ENCODE measurements around the gene CLIC4. TPM values are rescaled to one million over a fixed set of nuclear protein-coding genes. Genes with fewer than 3 reads are reported as not detected.

CLIC4 gene
- total and polyA plus RNA-seq, 4 donors = 15.0 to 40.7 (median 28.4) TPM

DNA sequence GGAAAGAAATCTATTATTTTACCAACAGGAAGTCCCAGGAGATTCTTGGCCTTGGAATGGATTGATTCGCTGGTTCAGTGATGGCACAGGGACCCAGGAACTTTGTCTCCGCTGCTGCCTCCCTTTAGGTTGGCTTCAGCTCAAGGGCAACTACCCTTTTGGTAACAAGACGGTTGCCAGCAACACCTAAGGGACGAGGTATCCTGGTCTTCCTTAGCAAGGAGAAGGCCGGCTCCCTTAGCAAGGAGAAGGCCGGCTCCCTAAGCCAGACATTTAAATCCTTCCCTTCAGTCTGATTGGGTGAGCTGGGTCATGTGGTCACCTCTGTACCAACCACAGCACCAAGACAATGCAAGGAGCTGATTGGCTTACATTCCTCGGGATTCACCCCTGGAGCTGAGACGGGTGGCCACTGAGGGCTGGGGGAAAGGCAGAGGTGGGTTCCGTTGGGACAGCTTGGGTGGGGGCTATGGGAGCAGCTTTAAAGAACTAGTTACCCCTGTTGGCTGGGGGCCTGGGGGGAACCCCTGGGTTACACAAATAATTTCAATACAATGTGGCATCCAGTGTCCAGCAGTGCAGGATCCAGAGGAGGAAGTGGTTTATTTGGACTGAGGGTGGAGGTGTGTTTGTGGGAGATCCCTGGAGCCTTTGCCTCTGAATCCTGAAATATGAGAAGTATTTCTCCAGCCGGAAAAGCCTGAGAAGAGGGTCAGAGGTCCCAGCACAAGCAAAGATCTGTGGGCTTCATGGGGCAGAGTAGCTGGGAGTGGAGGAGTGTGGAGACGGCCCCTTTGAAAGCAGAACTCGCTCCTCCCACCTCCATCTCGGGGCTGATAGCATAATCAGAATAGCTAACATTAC, 20.7 kb upstream of the CLIC4 start:
- Histone ChIP-seq H3K4me3 (ENCODE audit: low read depth in 1 of 3, low read length in 3 of 3) (no peak overlapping the region), H3K27ac (ENCODE audit: low read depth in 1 of 2, low read length in 2 of 2) (no peak overlapping the region), H3K9ac (ENCODE audit: low read depth in 1 of 2, low read length in 2 of 2) (no peak overlapping the region), H3K27me3 (ENCODE audit: control insufficient read depth in 4 of 4, insufficient read depth in 4 of 4, low read length in 3 of 4) (no peaks in the 10 kb centered on the region), H3K4me1 (ENCODE audit: control insufficient read depth in 4 of 4, insufficient read depth in 4 of 4, low read length in 3 of 4) (peaks cover 0 to 3% (median 0%) of the 10 kb centered on the region in 4 donors), H3K9me3 (ENCODE audit: control insufficient read depth in 4 of 4, low read length in 3 of 4) (no peaks in the 10 kb centered on the region), H3K36me3 (ENCODE audit: control insufficient read depth in 4 of 4, insufficient read depth in 3 of 4, low read depth in 1 of 4, low read length in 3 of 4) (no peaks in the 10 kb centered on the region)
- WGBS = 82% methylated on average over 13 of the region's 13 CpGs
- no peak for DNase-seq (ENCODE audit: low spot score)
- no peak for TF ChIP-seq YY1 (IDR thresholded peaks at IDR 0.05)
- peak; percentile 64 for TF ChIP-seq NR2F2 (IDR thresholded peaks at IDR 0.05)
- TF ChIP-seq RAD21 (IDR thresholded peaks at IDR 0.05) = no peak

DNA sequence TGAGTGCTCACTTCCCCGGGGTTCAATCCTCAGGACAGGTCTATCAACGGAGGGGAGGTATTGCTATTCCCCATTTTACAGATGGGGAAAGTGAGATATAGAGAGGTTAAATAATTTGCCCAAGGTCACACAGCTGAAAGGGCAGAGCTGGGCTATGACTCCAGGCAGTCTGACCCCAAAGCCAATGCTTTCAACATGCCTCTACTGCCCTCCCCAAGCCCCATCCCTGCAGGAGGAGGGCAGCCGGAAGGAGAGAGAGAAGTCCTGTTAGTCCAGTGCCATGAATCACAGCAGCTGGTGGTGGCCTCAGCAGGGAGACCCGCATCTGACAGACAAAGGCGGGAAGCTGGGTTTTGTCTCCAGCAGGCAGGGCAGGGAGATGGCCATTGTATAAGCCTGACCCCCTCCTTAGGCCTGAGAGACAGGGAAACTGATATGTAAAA, 20.0 kb upstream of the CLIC4 start:
- WGBS = 64% methylated on average over 5 of the region's 5 CpGs
- DNase-seq (ENCODE audit: low spot score) = no peak
- Histone ChIP-seq H3K4me3 (ENCODE audit: low read depth in 1 of 3, low read length in 3 of 3) (no peak overlapping the region), H3K9me3 (ENCODE audit: control insufficient read depth in 4 of 4, low read length in 3 of 4) (no peaks in the 10 kb centered on the region), H3K27ac (ENCODE audit: low read depth in 1 of 2, low read length in 2 of 2) (peak overlapping the region in 1 of 2 donors; percentile 23), H3K4me1 (ENCODE audit: control insufficient read depth in 4 of 4, insufficient read depth in 4 of 4, low read length in 3 of 4) (peaks cover 0 to 3% (median 0%) of the 10 kb centered on the region in 4 donors), H3K36me3 (ENCODE audit: control insufficient read depth in 4 of 4, insufficient read depth in 3 of 4, low read depth in 1 of 4, low read length in 3 of 4) (no peaks in the 10 kb centered on the region), H3K27me3 (ENCODE audit: control insufficient read depth in 4 of 4, insufficient read depth in 4 of 4, low read length in 3 of 4) (no peaks in the 10 kb centered on the region), H3K9ac (ENCODE audit: low read depth in 1 of 2, low read length in 2 of 2) (no peak overlapping the region)
- TF ChIP-seq RXRA (IDR thresholded peaks at IDR 0.05) (no peak), NR2F2 (IDR thresholded peaks at IDR 0.05) (peak; percentile 11)

DNA sequence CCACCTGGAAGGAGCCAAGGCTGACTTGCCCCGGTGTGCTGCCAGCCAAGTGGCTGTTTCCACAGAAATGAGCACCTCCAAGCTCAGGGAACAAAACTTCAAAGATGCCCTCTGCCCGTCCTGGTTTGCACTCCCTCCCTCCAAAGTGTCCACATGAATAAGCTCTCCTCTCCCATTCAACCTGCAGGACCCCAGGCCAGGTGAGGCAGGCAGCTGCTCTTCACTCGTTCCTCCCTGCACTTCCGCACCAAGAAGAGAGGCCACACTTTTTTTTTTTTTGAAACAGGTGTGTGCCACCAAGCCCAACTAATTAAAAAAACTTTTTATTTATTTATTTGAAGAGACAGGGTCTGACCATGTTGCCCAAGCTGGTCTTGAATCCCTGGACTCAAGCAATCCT, 18.5 kb upstream of the CLIC4 start:
- H3K4me1 ChIP-seq (ENCODE audit: control insufficient read depth in 4 of 4, insufficient read depth in 4 of 4, low read length in 3 of 4) = peaks cover 0 to 3% (median 0%) of the 10 kb centered on the region in 4 donors
- H3K9ac ChIP-seq (ENCODE audit: low read depth in 1 of 2, low read length in 2 of 2) = no peak overlapping the region

DNA sequence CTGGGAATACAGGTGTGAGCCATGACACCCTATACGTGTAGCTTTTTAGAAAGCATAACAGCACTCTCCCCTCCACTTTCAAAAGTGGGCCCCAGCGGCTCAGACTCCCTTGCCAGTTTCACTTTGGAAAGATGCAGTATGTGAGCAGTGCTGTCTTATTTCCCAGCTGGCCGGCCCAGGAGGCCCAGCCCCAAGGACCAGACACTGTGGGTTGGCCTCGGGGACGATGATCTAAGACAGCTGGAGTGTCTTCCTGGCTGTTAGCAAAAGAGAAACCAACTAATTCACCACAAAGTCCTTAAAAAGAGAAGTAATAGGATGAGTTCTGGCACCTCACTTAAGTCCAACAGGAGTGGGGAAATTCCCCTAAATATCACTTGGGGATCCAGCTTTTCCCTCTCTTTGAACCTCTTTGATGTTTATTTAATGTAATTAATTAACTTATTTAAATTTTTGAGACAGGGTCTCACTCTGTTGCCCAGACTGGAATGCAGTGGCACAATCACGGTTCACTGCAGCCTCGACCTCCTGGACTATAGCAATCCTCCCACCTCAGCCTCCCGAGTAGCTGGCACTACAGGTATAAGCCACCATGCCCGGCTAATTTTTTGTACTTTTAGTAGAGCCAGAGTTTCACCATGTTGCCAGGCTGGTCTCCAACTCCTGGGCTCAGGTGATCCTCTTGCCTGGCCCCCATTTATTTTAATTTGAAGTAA, 17.6 kb upstream of the CLIC4 start:
- Histone ChIP-seq H3K4me1 (ENCODE audit: control insufficient read depth in 4 of 4, insufficient read depth in 4 of 4, low read length in 3 of 4) (peaks cover 0 to 3% (median 0%) of the 10 kb centered on the region in 4 donors), H3K27me3 (ENCODE audit: control insufficient read depth in 4 of 4, insufficient read depth in 4 of 4, low read length in 3 of 4) (no peaks in the 10 kb centered on the region), H3K36me3 (ENCODE audit: control insufficient read depth in 4 of 4, insufficient read depth in 3 of 4, low read depth in 1 of 4, low read length in 3 of 4) (no peaks in the 10 kb centered on the region), H3K4me3 (ENCODE audit: low read depth in 1 of 3, low read length in 3 of 3) (no peak overlapping the region), H3K9ac (ENCODE audit: low read depth in 1 of 2, low read length in 2 of 2) (no peak overlapping the region), H3K9me3 (ENCODE audit: control insufficient read depth in 4 of 4, low read length in 3 of 4) (no peaks in the 10 kb centered on the region), H3K27ac (ENCODE audit: low read depth in 1 of 2, low read length in 2 of 2) (peak overlapping the region; percentile 32 to 40)
- DNase-seq (ENCODE audit: low spot score) = no peak
- WGBS = 70% methylated on average over 9 of the region's 9 CpGs
- no peak for TF ChIP-seq YY1 (IDR thresholded peaks at IDR 0.05)
- TF ChIP-seq, protein P1, sequence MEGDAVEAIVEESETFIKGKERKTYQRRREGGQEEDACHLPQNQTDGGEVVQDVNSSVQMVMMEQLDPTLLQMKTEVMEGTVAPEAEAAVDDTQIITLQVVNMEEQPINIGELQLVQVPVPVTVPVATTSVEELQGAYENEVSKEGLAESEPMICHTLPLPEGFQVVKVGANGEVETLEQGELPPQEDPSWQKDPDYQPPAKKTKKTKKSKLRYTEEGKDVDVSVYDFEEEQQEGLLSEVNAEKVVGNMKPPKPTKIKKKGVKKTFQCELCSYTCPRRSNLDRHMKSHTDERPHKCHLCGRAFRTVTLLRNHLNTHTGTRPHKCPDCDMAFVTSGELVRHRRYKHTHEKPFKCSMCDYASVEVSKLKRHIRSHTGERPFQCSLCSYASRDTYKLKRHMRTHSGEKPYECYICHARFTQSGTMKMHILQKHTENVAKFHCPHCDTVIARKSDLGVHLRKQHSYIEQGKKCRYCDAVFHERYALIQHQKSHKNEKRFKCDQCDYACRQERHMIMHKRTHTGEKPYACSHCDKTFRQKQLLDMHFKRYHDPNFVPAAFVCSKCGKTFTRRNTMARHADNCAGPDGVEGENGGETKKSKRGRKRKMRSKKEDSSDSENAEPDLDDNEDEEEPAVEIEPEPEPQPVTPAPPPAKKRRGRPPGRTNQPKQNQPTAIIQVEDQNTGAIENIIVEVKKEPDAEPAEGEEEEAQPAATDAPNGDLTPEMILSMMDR (IDR thresholded peaks at IDR 0.05; ENCODE audit: low read depth, low read length, missing input control) = no peak
- TF ChIP-seq NR2F2 (IDR thresholded peaks at IDR 0.05) = peak; percentile 66
- peak in 1 of 2 donors; percentile 17 for TF ChIP-seq RAD21 (IDR thresholded peaks at IDR 0.05)
- TF ChIP-seq, protein P2, sequence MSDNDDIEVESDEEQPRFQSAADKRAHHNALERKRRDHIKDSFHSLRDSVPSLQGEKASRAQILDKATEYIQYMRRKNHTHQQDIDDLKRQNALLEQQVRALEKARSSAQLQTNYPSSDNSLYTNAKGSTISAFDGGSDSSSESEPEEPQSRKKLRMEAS (IDR thresholded peaks at IDR 0.05) = no peak
- TF ChIP-seq, protein P3, sequence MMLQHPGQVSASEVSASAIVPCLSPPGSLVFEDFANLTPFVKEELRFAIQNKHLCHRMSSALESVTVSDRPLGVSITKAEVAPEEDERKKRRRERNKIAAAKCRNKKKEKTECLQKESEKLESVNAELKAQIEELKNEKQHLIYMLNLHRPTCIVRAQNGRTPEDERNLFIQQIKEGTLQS (IDR thresholded peaks at IDR 0.05) = no peak
- TF ChIP-seq HNF4A (conservative IDR thresholded peaks at IDR 0.05) = no peak
- TF ChIP-seq, protein P4, sequence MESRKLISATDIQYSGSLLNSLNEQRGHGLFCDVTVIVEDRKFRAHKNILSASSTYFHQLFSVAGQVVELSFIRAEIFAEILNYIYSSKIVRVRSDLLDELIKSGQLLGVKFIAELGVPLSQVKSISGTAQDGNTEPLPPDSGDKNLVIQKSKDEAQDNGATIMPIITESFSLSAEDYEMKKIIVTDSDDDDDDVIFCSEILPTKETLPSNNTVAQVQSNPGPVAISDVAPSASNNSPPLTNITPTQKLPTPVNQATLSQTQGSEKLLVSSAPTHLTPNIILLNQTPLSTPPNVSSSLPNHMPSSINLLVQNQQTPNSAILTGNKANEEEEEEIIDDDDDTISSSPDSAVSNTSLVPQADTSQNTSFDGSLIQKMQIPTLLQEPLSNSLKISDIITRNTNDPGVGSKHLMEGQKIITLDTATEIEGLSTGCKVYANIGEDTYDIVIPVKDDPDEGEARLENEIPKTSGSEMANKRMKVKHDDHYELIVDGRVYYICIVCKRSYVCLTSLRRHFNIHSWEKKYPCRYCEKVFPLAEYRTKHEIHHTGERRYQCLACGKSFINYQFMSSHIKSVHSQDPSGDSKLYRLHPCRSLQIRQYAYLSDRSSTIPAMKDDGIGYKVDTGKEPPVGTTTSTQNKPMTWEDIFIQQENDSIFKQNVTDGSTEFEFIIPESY (IDR thresholded peaks at IDR 0.05) = no peak
- TF ChIP-seq SP1 (IDR thresholded peaks at IDR 0.05) = peak; percentile 39
- no peak for TF ChIP-seq EGR1 (IDR thresholded peaks at IDR 0.05; ENCODE audit: low read depth in 2 of 2)
- TF ChIP-seq TAF1 (conservative IDR thresholded peaks at IDR 0.05) = no peak
- no peak for TF ChIP-seq FOXA2 (IDR thresholded peaks at IDR 0.05)

More for the DNA sequence above, 18.5 kb upstream of the CLIC4 start:
- Histone ChIP-seq H3K27me3 (ENCODE audit: control insufficient read depth in 4 of 4, insufficient read depth in 4 of 4, low read length in 3 of 4) (no peaks in the 10 kb centered on the region), H3K36me3 (ENCODE audit: control insufficient read depth in 4 of 4, insufficient read depth in 3 of 4, low read depth in 1 of 4, low read length in 3 of 4) (no peaks in the 10 kb centered on the region), H3K27ac (ENCODE audit: low read depth in 1 of 2, low read length in 2 of 2) (peak overlapping the region in 1 of 2 donors; percentile 40), H3K9me3 (ENCODE audit: control insufficient read depth in 4 of 4, low read length in 3 of 4) (no peaks in the 10 kb centered on the region), H3K4me3 (ENCODE audit: low read depth in 1 of 3, low read length in 3 of 3) (no peak overlapping the region)
- no peak for DNase-seq (ENCODE audit: low spot score)
- no peak for TF ChIP-seq GABPA (IDR thresholded peaks at IDR 0.05 in 1 of 2, conservative IDR thresholded peaks at IDR 0.05 in 1 of 2)
- 93% methylated on average over 4 of the region's 4 CpGs for WGBS
